ENCODE measurements around the gene ZNF107.

GRCh38 chr7:64621656-64622055 is 44.3 kb upstream of the ZNF107 start:
- TF ChIP-seq POLR2A (IDR thresholded peaks at IDR 0.05; ENCODE audit: extremely low read depth, insufficient read length) (no peak), CTCF (IDR thresholded peaks at IDR 0.05; ENCODE audit: low read depth, low read length) (peak; percentile 4)

All from NB4 (cell line).